ENCODE data around the gene MUC20.

Gene MUC20

DNA sequence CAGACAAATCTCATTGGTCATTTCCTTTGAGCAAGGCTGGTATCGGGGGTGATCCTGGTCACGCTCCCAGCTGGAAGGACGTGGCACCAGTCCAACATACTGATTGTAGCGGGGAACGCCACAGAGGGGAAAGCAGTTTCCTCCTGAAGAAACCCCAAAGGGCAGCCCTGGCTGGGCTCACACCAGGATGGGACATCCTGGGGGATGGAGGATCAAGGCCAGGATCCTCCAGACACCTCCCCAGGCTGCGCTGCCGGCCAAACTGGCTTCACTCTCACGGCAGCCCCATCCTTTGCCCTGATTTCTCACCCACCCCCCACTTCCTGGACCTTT is 36.6 kb downstream of the MUC20 start:
- no peak overlapping the region for H3K4me3 ChIP-seq (ENCODE audit: low read depth, low read length)
- TF ChIP-seq, protein P1, sequence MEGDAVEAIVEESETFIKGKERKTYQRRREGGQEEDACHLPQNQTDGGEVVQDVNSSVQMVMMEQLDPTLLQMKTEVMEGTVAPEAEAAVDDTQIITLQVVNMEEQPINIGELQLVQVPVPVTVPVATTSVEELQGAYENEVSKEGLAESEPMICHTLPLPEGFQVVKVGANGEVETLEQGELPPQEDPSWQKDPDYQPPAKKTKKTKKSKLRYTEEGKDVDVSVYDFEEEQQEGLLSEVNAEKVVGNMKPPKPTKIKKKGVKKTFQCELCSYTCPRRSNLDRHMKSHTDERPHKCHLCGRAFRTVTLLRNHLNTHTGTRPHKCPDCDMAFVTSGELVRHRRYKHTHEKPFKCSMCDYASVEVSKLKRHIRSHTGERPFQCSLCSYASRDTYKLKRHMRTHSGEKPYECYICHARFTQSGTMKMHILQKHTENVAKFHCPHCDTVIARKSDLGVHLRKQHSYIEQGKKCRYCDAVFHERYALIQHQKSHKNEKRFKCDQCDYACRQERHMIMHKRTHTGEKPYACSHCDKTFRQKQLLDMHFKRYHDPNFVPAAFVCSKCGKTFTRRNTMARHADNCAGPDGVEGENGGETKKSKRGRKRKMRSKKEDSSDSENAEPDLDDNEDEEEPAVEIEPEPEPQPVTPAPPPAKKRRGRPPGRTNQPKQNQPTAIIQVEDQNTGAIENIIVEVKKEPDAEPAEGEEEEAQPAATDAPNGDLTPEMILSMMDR (IDR thresholded peaks at IDR 0.05; ENCODE audit: low read depth, low read length): no peak

DNA sequence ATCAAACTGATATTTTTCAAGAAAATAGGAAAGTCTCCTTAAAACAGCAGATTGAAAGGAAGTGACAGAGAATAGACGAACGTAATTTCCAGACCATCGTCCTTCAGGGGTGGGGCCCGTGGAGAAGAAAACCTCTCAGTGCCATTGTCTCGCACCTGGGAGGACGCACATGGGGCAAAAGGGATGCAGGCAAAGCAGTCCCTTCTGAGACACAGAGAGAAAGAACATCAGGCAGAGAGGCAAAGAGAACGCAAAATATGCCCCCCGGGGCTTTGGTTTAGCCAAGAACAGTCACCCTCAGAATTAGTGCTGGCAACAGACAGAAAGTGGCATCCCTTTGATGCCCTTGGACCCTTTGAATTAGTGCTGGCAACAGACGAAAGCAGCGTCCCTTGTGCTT is 37.0 kb downstream of the MUC20 start:
- TF ChIP-seq, protein P1 (IDR thresholded peaks at IDR 0.05; ENCODE audit: low read depth, low read length): no peak
- no peak overlapping the region for H3K4me3 ChIP-seq (ENCODE audit: low read depth, low read length)

DNA sequence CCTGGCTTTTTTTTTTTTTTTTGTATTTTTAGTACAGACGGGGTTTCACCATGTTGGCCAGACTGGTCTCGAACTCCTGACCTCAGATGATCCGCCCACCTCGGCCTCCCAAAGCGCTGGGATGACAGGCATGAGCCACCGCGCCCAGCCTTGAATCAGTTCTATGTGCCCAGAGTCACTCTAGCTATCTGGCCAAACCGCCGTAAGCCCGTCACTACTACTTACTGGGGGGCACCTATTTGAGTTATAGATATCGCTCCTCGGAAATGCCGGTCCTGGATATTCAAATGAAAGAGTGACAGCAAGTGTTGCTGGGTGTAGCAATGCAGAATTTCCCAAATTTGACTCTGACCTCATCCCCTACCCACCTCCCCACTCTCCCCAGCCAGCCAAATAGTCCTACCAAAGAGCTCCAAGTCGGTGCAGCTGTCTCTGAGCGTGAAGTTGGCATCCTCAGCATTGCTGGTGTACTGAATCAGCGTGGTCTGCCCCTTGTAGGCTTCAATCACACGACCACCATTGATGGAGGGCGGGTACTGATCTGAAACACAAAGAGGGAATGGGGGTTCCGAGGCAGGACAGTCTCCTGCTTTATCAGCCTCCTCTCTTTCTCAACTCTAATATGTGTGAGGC is 38.1 kb downstream of the MUC20 start:
- TF ChIP-seq, protein P1 (IDR thresholded peaks at IDR 0.05; ENCODE audit: low read depth, low read length): no peak

DNA sequence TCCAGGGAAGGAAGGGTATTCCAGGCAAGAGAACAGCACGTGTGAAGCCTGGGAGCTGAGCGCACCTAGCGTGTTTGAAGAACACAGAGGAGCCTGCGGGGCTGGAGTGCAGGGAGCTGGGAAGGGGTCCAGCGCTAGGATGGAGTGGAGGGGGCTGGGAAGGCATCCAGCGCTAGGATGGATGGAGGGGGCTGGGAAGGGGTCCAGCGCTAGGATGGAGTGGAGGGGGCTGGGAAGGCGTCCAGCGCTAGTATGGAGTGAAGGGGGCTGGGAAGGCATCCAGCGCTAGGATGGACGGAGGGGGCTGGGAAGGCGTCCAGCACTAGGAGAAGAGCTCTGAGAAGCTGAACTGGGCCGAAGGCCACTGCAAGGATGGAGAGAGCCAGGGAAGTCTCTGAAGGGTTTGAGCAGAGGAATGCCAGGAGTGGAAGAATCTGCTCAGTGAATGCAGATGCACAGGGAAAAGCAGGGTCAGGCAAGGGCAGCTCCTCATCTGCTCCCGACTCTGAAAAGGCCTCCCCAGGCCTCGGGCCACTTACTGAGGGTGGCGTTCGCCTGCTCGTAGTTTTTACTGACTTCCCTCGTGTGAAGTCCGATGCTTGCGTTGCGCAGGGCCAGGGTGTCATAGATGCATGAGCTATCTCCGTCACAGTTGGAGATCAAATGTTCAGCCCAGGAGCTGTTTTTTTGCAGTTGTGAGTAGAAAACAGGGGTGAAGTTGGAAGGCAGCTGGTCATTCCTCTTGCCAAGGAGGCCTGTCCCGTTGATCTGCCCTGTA is 39.8 kb downstream of the MUC20 start:
- H3K4me3 ChIP-seq (ENCODE audit: low read depth, low read length): no peak overlapping the region
- TF ChIP-seq, protein P1 (IDR thresholded peaks at IDR 0.05; ENCODE audit: low read depth, low read length): no peak

More for the DNA sequence above, 38.1 kb downstream of the MUC20 start:
- H3K4me3 ChIP-seq (ENCODE audit: low read depth, low read length): no peak overlapping the region

DNA sequence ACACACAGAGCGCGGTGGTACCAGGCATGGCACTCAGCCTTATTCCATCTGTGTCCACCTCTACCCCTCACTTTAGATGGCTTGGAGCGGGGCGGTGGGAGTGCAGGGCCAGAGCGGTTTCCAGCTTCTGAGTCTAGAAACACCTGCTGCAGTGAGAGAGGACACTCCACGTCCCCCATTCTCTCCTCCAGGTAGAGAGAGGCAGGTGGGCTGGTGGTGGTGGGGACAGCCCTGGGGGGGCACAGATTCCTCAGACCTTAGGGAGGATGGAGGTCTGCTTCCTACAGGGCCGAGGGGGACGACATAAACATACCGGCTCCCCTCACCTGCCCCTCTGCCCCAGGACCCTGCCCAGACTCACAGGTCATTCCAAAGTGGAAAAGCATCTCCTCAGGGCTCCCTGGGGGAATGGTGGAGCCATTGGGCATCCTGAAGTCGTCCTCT is 40.4 kb downstream of the MUC20 start:
- H3K4me3 ChIP-seq (ENCODE audit: low read depth, low read length): no peak overlapping the region
- TF ChIP-seq, protein P1 (IDR thresholded peaks at IDR 0.05; ENCODE audit: low read depth, low read length): no peak

DNA sequence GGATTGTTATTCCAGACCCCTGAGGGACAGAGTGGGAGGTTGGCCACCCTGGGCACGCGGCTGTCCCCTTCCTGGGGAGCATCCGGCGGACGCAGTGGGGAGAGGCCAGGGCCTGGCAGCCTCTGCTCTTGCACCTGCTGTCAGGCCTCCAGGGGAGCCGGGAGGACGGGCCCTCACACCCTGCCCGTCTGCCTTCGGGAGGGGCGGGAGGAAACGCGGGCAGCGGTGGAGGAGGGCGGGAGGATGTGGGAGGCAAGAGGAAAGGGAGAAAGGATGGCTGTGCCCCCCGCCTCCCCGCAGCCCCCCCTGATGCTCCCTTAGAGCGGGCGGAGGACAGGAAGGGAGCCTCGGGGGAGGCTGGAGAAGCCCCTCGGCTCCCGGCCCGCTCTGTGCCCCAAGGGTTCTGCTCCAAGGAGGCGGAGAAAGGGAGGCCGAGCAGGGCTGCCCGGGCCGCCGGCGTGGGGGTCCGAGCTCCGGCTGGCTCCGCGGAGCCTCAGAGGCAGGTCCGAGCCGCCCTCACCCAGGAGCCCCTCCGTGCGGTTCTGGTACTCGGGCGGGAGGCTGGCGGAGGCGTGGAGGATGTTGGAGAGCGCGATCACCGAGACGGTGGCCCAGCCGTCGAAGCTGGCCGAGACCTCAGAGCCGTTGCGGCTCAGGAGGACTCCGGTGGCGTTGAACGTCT is 40.9 kb downstream of the MUC20 start:
- TF ChIP-seq, protein P1 (IDR thresholded peaks at IDR 0.05; ENCODE audit: low read depth, low read length): no peak
- no peak overlapping the region for H3K4me3 ChIP-seq (ENCODE audit: low read depth, low read length)

DNA sequence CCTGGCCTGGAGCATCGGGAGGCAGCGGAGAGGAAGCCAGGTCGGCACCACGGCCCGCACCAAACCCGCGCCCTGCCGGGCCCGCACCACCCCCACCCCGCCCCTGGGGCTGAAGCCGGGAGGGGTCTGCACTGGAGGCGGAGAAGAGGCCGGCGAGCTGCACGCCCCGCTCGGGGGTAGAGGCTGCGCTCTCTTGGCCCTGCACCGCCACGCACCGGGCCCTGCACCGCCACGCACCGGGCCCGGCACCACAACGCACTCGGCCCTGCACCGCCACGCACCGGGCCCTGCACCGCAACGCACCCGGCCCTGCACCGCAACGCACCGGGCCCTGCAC is 41.4 kb downstream of the MUC20 start:
- H3K4me3 ChIP-seq (ENCODE audit: low read depth, low read length): no peak overlapping the region
- TF ChIP-seq, protein P1 (IDR thresholded peaks at IDR 0.05; ENCODE audit: low read depth, low read length): no peak

Data from WI38 (cell line).